ENCODE results near the gene GGT7.
A peak's percentile ranks its signal among the peaks of the same experiment; 100 is the strongest.

Gene GGT7

DNA sequence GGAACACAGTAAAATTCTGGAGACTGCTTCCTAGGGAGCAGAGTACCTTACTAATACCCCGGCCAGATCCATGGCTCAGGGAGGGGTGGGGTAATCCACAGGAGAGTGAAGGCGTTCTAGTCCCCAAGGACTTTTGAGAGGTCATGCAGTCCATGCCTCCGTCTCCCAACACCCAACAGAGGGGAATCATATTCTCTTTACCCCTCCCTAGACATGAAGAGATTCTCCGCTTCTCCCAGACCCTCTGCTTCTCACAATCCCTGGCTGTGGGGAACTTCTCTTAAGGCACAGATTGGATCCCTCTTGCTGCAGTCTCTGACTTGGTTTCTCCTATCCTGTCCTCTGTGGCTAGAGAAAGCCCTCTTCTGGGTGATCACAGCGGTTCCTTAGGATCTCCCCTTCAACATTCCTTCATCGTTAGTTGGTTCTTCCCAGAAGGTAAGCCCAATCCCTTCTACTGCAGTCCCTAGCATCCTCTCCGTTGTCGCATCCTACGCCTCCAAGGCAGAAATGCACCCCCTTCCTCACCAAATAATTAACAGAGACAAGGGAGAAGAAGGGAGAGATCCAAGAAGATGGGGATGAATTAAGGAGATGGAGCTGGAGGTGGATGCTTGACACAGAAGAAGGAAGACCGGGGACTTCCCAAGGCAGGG is 562 bp downstream of the GGT7 start (continued):
- no peak for TF ChIP-seq ZNF362 (tag by site-specific recombination; IDR thresholded peaks at IDR 0.05)
- TF ChIP-seq GLI2 (tag by site-specific recombination; IDR thresholded peaks at IDR 0.05; ENCODE audit: borderline replicate concordance, low read depth): no peak
- no peak for TF ChIP-seq ZNF266 (tag by site-specific recombination; IDR thresholded peaks at IDR 0.05; ENCODE audit: low read depth)
- TF ChIP-seq, protein P1, sequence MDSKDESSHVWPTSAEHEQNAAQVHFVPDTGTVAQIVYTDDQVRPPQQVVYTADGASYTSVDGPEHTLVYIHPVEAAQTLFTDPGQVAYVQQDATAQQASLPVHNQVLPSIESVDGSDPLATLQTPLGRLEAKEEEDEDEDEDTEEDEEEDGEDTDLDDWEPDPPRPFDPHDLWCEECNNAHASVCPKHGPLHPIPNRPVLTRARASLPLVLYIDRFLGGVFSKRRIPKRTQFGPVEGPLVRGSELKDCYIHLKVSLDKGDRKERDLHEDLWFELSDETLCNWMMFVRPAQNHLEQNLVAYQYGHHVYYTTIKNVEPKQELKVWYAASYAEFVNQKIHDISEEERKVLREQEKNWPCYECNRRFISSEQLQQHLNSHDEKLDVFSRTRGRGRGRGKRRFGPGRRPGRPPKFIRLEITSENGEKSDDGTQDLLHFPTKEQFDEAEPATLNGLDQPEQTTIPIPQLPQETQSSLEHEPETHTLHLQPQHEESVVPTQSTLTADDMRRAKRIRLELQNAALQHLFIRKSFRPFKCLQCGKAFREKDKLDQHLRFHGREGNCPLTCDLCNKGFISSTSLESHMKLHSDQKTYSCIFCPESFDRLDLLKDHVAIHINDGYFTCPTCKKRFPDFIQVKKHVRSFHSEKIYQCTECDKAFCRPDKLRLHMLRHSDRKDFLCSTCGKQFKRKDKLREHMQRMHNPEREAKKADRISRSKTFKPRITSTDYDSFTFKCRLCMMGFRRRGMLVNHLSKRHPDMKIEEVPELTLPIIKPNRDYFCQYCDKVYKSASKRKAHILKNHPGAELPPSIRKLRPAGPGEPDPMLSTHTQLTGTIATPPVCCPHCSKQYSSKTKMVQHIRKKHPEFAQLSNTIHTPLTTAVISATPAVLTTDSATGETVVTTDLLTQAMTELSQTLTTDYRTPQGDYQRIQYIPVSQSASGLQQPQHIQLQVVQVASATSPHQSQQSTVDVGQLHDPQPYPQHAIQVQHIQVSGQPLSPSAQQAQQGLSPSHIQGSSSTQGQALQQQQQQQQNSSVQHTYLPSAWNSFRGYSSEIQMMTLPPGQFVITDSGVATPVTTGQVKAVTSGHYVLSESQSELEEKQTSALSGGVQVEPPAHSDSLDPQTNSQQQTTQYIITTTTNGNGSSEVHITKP (tag by site-specific recombination; IDR thresholded peaks at IDR 0.05): peak; percentile 97
- no peak for TF ChIP-seq SP2 (tag by site-specific recombination; IDR thresholded peaks at IDR 0.05)
- no peak for TF ChIP-seq ZNF223 (tag by site-specific recombination; IDR thresholded peaks at IDR 0.05)
- no peak for TF ChIP-seq ZNF423 (tag by site-specific recombination; IDR thresholded peaks at IDR 0.05)
- TF ChIP-seq WT1 (tag by site-specific recombination; IDR thresholded peaks at IDR 0.05): no peak
- no peak for TF ChIP-seq ZNF174 (tag by site-specific recombination; IDR thresholded peaks at IDR 0.05)
- TF ChIP-seq, protein P2, sequence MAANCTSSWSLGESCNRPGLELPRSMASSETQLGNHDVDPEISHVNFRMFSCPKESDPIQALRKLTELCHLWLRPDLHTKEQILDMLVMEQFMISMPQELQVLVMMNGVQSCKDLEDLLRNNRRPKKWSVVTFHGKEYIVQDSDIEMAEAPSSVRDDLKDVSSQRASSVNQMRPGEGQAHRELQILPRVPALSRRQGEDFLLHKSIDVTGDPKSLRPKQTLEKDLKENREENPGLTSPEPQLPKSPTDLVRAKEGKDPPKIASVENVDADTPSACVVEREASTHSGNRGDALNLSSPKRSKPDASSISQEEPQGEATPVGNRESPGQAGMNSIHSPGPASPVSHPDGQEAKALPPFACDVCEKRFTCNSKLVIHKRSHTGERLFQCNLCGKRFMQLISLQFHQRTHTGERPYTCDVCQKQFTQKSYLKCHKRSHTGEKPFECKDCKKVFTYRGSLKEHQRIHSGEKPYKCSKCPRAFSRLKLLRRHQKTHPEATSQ (tag by site-specific recombination; IDR thresholded peaks at IDR 0.05): no peak
- no peak for TF ChIP-seq ZBTB8A (tag by site-specific recombination; IDR thresholded peaks at IDR 0.05)
- no peak for TF ChIP-seq GLI4 (tag by site-specific recombination; IDR thresholded peaks at IDR 0.05)
- TF ChIP-seq, protein P3, sequence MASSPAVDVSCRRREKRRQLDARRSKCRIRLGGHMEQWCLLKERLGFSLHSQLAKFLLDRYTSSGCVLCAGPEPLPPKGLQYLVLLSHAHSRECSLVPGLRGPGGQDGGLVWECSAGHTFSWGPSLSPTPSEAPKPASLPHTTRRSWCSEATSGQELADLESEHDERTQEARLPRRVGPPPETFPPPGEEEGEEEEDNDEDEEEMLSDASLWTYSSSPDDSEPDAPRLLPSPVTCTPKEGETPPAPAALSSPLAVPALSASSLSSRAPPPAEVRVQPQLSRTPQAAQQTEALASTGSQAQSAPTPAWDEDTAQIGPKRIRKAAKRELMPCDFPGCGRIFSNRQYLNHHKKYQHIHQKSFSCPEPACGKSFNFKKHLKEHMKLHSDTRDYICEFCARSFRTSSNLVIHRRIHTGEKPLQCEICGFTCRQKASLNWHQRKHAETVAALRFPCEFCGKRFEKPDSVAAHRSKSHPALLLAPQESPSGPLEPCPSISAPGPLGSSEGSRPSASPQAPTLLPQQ (tag by site-specific recombination; IDR thresholded peaks at IDR 0.05): no peak
- TF ChIP-seq ZNF394 (tag by site-specific recombination; IDR thresholded peaks at IDR 0.05; ENCODE audit: borderline replicate concordance): peak; percentile 77
- no peak for TF ChIP-seq ZNF132 (tag by site-specific recombination; IDR thresholded peaks at IDR 0.05; ENCODE audit: borderline replicate concordance)
- no peak for TF ChIP-seq ZNF621 (tag by site-specific recombination; IDR thresholded peaks at IDR 0.05)
- TF ChIP-seq ZNF133 (tag by site-specific recombination; IDR thresholded peaks at IDR 0.05): peak; percentile 19; the same call in 1 of the 2 replicates

- Histone ChIP-seq H3K4me1 (ENCODE audit: control insufficient read depth, insufficient read depth, low read length) (peaks cover 3% of the 10 kb centered on the region; the same call in 1 of the 2 replicates), H3K4me3 (ENCODE audit: low read depth, low read length) (no peak overlapping the region), H3K27ac (ENCODE audit: extremely low read depth, low read depth, low read length) (no peak overlapping the region), H3K9me3 (ENCODE audit: control insufficient read depth, insufficient read depth, low read depth, low read length) (no peaks in the 10 kb centered on the region), H3K36me3 (ENCODE audit: control insufficient read depth in 2 of 2, insufficient read depth in 1 of 2, low read length in 2 of 2) (peaks cover 0 to 11% of the 10 kb centered on the region in 2 experiments; a peak in 1 of 3 replicates)
- peak; percentile 58; the same call in 1 of the 2 replicates for TF ChIP-seq ZNF366 (tag by site-specific recombination; conservative IDR thresholded peaks at IDR 0.05)
- TF ChIP-seq ZNF292 (tag by site-specific recombination; IDR thresholded peaks at IDR 0.05; ENCODE audit: borderline replicate concordance, low read depth): no peak
- no peak for TF ChIP-seq ZNF404 (tag by site-specific recombination; IDR thresholded peaks at IDR 0.05)
- no peak for TF ChIP-seq TCF7L2 (IDR thresholded peaks at IDR 0.05; ENCODE audit: borderline replicate concordance, low read depth, low read length)
- CTCF ChIA-PET: interaction anchor here (0.7 to 1.8 kb wide), 3 partner anchors 15 to 481 kb away, joined by 3 to 6 read pairs (median 6); no protein-coding TSS in a partner anchor
- POLR2A ChIA-PET: no interaction called here
Measured at GRCh38 chr20:34871320-34871926, 1.2 kb downstream of the GGT7 start.

Data from HEK293 (cell line).